Aorta (tissue), 5 donors: ENCODE measurements around the gene TNRC18. TPM values are rescaled to one million over a fixed set of nuclear protein-coding genes. Genes with fewer than 3 reads are reported as not detected.

Source experiments
- ATAC-seq: fragments of 200-7000 bp; cut with Tn5 transposase; one replicate; pipeline ENCODE4 v1.9.1; 2022; ENCODE audit warnings: moderate library complexity; ENCODE audit not compliant: low FRiP score
- DNase-seq, 2 donors: peaks; one replicate each; pipeline ENCODE4 v3.0.0-alpha.2; 2020
- H3K27ac ChIP-seq, 2 donors: one replicate each; pipeline ENCODE4 v1.5.1; 2013; ENCODE audit warnings: low read length in 2 of 2, mild to moderate bottlenecking in 2 of 2, moderate library complexity in 2 of 2, control low read depth in 1 of 2, inconsistent platforms in 1 of 2, low read depth in 1 of 2
- H3K27me3 ChIP-seq, 2 donors: one replicate each; pipeline ENCODE4 v1.6.1; 2013; ENCODE audit warnings: control low read depth in 1 of 2, low read length in 1 of 2, mild to moderate bottlenecking in 1 of 2, moderate library complexity in 1 of 2; ENCODE audit not compliant: insufficient read depth in 2 of 2, control insufficient read depth in 1 of 2
- H3K36me3 ChIP-seq, 2 donors: one replicate each; pipeline ENCODE4 v1.6.1; 2013; ENCODE audit warnings: control low read depth in 1 of 2, low read length in 1 of 2, mild to moderate bottlenecking in 1 of 2; ENCODE audit not compliant: insufficient read depth in 2 of 2, control insufficient read depth in 1 of 2
- H3K4me1 ChIP-seq, 2 donors: one replicate each; pipeline ENCODE4 v1.6.1; 2013; ENCODE audit warnings: low read length in 2 of 2, control low read depth in 1 of 2, mild to moderate bottlenecking in 1 of 2, moderate library complexity in 1 of 2; ENCODE audit not compliant: insufficient read depth in 2 of 2, control insufficient read depth in 1 of 2
- H3K4me3 ChIP-seq, 2 donors: one replicate each; pipeline ENCODE4 v1.5.1; 2013; ENCODE audit warnings: low read length in 2 of 2, control low read depth in 1 of 2, mild to moderate bottlenecking in 1 of 2
- H3K9me3 ChIP-seq: one replicate; pipeline ENCODE4 v1.6.1; 2013; ENCODE audit warnings: mild to moderate bottlenecking, low read length; ENCODE audit not compliant: control insufficient read depth
- WGBS, 2 donors: extraction: QIAGEN DNeasy Blood & Tissue Kit; methylation state at CpG; one replicate each; pipeline ENCODE4 v1.1.7; 2013; 5-methylcytosine and 5-hydroxymethylcytosine counted together
- intact Hi-C, 2 donors: fragments of 100-400 bp; cut with DNase I; formaldehyde crosslinking; loops; one replicate each; pipeline versions ENCODE4 v1.14.2 to v1.15.0; 2022
- polyA plus RNA-seq, 2 donors: library from polyadenylated mRNA; stranded (reverse); fragments of 200-250 nt; gene quantifications; one replicate each; pipeline ENCODE4 v1.2.3, GENCODE V29; 2013
- total RNA-seq, 2 donors: library from RNA; stranded (reverse); fragmentation: NEBNext Ultra II Directional; extraction: Animal tissue kit (Norgen Biotek cat#: 25700); gene quantifications; one replicate each; pipeline ENCODE4 v1.2.1, GENCODE V29; 2021
- donor health status: healthy with polysubstance abuse.
- donor health status: Bipolar disorder and iron deficiency.
- donor health status: DM: no; HTN: no; CAD: no.
- donor health status: DM: no; HTN: no; CAD: no.
- donor health status: DM: yes; HTN: yes; CAD: no.

TNRC18 gene
- total and polyA plus RNA-seq, 4 donors, result 41.8 to 132 (median 78.2) TPM

GRCh38 chr7:5381071-5381772, 42.4 kb downstream of the TNRC18 start:
- no peaks in the 10 kb centered on the region for H3K4me1 ChIP-seq
- no peak overlapping the region for H3K4me3 ChIP-seq
- 59 to 62% methylated on average over 11 of the region's 11 CpGs for WGBS, 2 donors
- no peak for ATAC-seq
- no peaks in the 10 kb centered on the region for H3K27me3 ChIP-seq
- DNase-seq, result no peak
- H3K9me3 ChIP-seq, result no peaks in the 10 kb centered on the region
- H3K27ac ChIP-seq, result no peak overlapping the region
- intact Hi-C loops, result no loop called here
- H3K36me3 ChIP-seq, result peaks cover 0 to 2% of the 10 kb centered on the region in 2 donors

- Histone ChIP-seq H3K27me3 (no peaks in the 10 kb centered on the region), H3K4me1 (no peaks in the 10 kb centered on the region), H3K27ac (no peak overlapping the region), H3K36me3 (peaks cover 3% of the 10 kb centered on the region in 2 donors), H3K4me3 (no peak overlapping the region), H3K9me3 (no peaks in the 10 kb centered on the region)
- 54 to 62% methylated on average over 20 of the region's 20 CpGs for WGBS, 2 donors
- intact Hi-C loops, result no loop called here
- DNase-seq (no peak), ATAC-seq (no peak)
Measured at GRCh38 chr7:5380350-5381070, 43.1 kb downstream of the TNRC18 start.

DNA sequence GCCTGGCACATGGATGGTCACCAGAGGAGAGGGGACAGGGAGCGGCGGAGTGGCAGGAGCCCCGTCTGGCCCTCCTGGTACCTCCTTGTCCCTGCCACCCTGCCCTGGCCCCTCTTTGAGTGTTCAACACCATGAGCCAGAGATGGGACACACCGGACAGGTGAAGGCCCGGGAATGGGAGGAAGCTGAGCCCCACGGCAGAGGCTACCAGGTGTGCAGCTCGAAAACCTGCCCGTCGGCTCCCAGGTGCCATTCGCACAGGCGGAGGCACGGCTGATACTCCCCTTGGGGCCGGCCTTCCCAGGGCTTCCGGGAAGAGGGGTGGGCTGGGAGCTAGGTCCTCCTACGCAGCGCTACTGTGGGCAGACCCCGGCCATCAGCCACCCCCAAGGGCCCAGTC, 44.1 kb downstream of the TNRC18 start:
- H3K27me3 ChIP-seq, result no peaks in the 10 kb centered on the region
- no peaks in the 10 kb centered on the region for H3K9me3 ChIP-seq
- WGBS, 2 donors, result 78 to 80% methylated on average over 17 of the region's 17 CpGs
- H3K36me3 ChIP-seq, result peaks cover 3% of the 10 kb centered on the region in 2 donors
- DNase-seq (no peak), ATAC-seq (no peak)
- no peaks in the 10 kb centered on the region for H3K4me1 ChIP-seq
- no peak overlapping the region for H3K4me3 ChIP-seq
- H3K27ac ChIP-seq, result no peak overlapping the region
- intact Hi-C loops, result no loop called here

DNA sequence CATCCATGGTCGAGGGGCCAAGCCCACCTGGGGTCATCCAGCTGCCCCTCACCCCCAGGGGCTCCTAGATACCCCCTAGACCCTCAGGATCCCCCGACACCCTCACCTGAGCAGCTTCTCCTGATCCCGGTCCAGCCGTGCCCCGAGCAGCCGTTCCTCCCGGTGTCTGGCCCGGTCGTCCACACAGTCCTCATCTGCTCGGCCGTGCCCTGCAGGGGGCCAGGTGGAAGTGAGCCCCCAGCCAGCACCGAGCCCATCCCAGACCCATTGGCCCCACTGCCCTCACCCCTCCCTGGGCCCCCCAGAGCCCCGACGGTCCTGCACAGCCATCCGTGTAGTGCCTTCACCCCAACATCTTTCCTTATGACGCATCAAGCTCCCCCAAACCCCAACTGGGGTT, 45.8 kb downstream of the TNRC18 start:
- Histone ChIP-seq H3K4me3 (no peak overlapping the region), H3K36me3 (peaks cover 3 to 5% of the 10 kb centered on the region in 2 donors), H3K27me3 (no peaks in the 10 kb centered on the region), H3K4me1 (no peaks in the 10 kb centered on the region), H3K27ac (no peak overlapping the region), H3K9me3 (no peaks in the 10 kb centered on the region)
- intact Hi-C loops, result no loop called here
- 87% methylated on average over 16 of the region's 16 CpGs for WGBS, 2 donors
- DNase-seq (no peak), ATAC-seq (no peak)

GRCh38 chr7:5377279-5377678, 46.4 kb downstream of the TNRC18 start:
- ATAC-seq (no peak), DNase-seq (no peak)
- H3K9me3 ChIP-seq, result no peaks in the 10 kb centered on the region
- H3K4me1 ChIP-seq, result no peaks in the 10 kb centered on the region
- no peak overlapping the region for H3K27ac ChIP-seq
- 92 to 93% methylated on average over 19 to 20 of the region's 20 CpGs for WGBS, 2 donors
- no peaks in the 10 kb centered on the region for H3K27me3 ChIP-seq
- H3K36me3 ChIP-seq, result peaks cover 3 to 5% of the 10 kb centered on the region in 2 donors
- intact Hi-C loops, result no loop called here
- no peak overlapping the region for H3K4me3 ChIP-seq

DNA sequence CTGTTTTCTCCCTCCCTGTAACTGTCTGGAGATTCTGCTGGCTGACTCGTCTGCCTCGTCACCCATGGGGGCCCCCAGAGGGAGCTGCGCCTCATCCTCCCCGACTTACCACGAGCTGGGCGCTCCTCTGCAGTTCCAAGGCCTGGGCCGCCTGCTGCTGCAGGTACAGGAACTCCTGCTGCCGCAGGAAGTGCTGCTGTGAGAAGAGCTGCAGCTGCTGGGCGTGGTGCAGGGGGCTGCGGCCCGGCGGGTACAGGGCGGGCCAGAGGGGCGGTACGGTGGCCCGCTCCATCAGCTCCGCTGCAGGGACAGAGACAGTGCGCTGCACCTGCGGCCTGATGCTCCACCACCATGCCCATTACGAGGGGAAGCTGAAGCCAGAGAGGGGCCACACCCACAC, 47.7 kb downstream of the TNRC18 start:
- no peaks in the 10 kb centered on the region for H3K27me3 ChIP-seq
- no peak overlapping the region for H3K4me3 ChIP-seq
- WGBS, 2 donors, result 84% methylated on average over 20 of the region's 20 CpGs
- no peaks in the 10 kb centered on the region for H3K4me1 ChIP-seq
- DNase-seq, result no peak
- intact Hi-C loops, result no loop called here
- H3K27ac ChIP-seq, result no peak overlapping the region
- no peak for ATAC-seq
- peaks cover 3 to 5% of the 10 kb centered on the region in 2 donors for H3K36me3 ChIP-seq
- no peaks in the 10 kb centered on the region for H3K9me3 ChIP-seq

DNA sequence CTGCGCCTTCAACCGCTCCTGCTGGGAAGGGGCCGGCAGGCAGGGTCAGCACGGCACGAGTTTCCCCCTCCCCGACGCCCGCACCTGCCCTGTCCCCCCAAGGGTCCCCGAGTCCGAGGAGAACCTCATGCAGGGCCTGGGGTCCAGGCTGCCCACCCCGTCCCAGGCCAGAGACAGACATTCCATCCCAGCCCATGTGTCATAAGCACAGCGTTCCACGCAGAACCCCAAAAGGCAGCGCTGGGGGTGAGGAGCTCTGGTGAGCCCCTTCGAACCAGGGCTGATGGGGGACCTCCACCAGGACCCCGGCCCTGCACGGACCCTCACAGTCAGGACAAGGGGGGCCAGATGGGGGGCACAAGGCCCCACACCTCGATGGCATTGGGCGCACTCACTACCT, 49.2 kb downstream of the TNRC18 start:
- 92 to 93% methylated on average over 18 to 19 of the region's 19 CpGs for WGBS, 2 donors
- Histone ChIP-seq H3K4me1 (no peaks in the 10 kb centered on the region), H3K4me3 (no peak overlapping the region), H3K27ac (no peak overlapping the region), H3K36me3 (peaks cover 3 to 5% of the 10 kb centered on the region in 2 donors), H3K27me3 (no peaks in the 10 kb centered on the region), H3K9me3 (no peaks in the 10 kb centered on the region)
- no peak for ATAC-seq
- DNase-seq, result no peak
- intact Hi-C loops, result no loop called here

DNA sequence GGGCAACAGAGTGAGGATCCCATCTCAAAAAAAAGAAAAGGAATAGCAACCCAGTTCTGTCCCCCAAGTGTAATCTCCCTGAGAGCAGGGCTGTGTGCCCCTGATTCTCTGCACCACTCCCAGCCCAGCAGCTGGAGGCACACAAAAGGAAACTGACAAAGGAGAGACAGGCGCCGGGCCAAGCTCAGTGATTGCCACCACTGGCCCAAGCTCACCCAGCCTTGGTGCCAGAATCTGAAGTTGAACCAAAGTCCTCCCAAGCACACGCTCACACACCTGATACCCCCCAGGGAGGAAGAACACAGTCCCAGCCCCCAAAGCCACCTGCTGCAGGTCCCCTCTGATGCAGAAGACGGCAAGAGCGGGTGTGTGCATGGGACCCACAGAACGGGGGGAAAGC, 50.3 kb downstream of the TNRC18 start:
- WGBS, 2 donors, result 77 to 79% methylated on average over 6 of the region's 6 CpGs
- Histone ChIP-seq H3K4me3 (no peak overlapping the region), H3K27me3 (no peaks in the 10 kb centered on the region), H3K27ac (no peak overlapping the region), H3K36me3 (peaks cover 3 to 5% of the 10 kb centered on the region in 2 donors), H3K4me1 (no peaks in the 10 kb centered on the region), H3K9me3 (no peaks in the 10 kb centered on the region)
- DNase-seq, result no peak
- ATAC-seq, result no peak
- intact Hi-C loops, result no loop called here
